Gastroesophageal sphincter (tissue), 3 donors: ENCODE data around the gene WSB2.
"Not testable (repeated sequence)": the region's sequence is repeated elsewhere in the genome, so short reads cannot be mapped to it uniquely, and the experiment has no call there.

Experiments used
- POLR2A ChIP-seq, 2 donors: fragments of 450-650 bp; IDR thresholded peaks; one replicate each; pipeline ENCODE4 v1.6.1; 2017; ENCODE audit warnings: antibody characterized with exemption in 2 of 2, mild to moderate bottlenecking in 2 of 2, moderate library complexity in 1 of 2
- POLR2AphosphoS5 ChIP-seq: sonication (generic); formaldehyde crosslinking; IDR thresholded peaks from one replicate; pipeline ENCODE4 v1.6.1; 2017; ENCODE audit warnings: antibody characterized with exemption
- TF ChIP-seq, protein P1 (sequence below), 4 experiments: fragments of 200-600 bp in 2 of 4; fragments of 450-650 bp in 2 of 4; sonication (generic) in 1 of 4; IDR thresholded peaks; one replicate each; pipeline ENCODE4 v1.5.1; 2017 to 2019; ENCODE audit warnings: antibody characterized with exemption in 4 of 4, mild to moderate bottlenecking in 2 of 4, moderate library complexity in 2 of 4

DNA sequence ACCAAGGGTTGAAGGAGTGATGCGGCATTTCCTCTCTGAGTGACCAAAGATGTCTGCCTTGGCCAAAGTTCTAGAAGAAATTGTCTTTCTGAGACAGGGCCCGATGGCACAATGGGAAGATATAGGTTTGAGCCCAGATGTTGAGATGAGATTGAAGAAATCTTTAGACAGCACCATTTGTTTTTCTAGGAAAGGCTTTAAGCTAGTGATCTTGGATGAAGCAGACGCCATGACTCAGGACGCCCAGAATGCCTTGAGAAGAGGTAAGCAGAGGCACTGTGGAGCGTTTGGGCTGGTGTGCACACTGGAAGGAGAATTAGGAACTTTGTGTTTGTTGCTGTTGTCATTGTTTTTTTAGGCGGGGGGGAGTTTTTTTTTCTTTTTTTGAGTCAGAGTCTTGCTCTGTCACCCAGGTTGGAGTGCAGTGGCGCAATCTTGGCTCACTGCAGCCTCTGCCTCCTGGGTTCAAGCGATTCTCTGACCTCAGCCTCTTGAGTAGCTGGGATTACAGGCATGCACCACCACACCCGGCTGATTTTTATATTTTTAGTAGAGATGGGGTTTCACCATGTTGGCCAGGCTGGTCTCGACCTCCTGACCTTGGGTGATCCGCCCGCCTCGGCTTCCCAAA, 38.8 kb downstream of the WSB2 start:
- TF ChIP-seq, protein P1, sequence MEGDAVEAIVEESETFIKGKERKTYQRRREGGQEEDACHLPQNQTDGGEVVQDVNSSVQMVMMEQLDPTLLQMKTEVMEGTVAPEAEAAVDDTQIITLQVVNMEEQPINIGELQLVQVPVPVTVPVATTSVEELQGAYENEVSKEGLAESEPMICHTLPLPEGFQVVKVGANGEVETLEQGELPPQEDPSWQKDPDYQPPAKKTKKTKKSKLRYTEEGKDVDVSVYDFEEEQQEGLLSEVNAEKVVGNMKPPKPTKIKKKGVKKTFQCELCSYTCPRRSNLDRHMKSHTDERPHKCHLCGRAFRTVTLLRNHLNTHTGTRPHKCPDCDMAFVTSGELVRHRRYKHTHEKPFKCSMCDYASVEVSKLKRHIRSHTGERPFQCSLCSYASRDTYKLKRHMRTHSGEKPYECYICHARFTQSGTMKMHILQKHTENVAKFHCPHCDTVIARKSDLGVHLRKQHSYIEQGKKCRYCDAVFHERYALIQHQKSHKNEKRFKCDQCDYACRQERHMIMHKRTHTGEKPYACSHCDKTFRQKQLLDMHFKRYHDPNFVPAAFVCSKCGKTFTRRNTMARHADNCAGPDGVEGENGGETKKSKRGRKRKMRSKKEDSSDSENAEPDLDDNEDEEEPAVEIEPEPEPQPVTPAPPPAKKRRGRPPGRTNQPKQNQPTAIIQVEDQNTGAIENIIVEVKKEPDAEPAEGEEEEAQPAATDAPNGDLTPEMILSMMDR (IDR thresholded peaks at IDR 0.05), result not testable (repeated sequence)
- not testable (repeated sequence) for TF ChIP-seq POLR2AphosphoS5; POLR2A (IDR thresholded peaks at IDR 0.05)
